Astrocyte (in vitro differentiated cells and primary cell): ENCODE measurements around the gene MYADML2.

Experiments
- EZH2 ChIP-seq: IDR thresholded peaks from 2 replicates; pipeline ENCODE4 v1.6.1; 2012; ENCODE audit warnings: mild to moderate bottlenecking, low read length, inconsistent platforms; ENCODE audit not compliant: insufficient read depth
- TF ChIP-seq, protein P1 (sequence below): IDR thresholded peaks from 2 replicates; pipeline ENCODE4 v1.5.1; 2011; ENCODE audit warnings: low read depth, mild to moderate bottlenecking, inconsistent platforms, low read length, moderate library complexity; ENCODE audit not compliant: insufficient read depth

GRCh38 chr17:81907219-81908145, 39.6 kb downstream of the MYADML2 start:
- TF ChIP-seq, protein P1, sequence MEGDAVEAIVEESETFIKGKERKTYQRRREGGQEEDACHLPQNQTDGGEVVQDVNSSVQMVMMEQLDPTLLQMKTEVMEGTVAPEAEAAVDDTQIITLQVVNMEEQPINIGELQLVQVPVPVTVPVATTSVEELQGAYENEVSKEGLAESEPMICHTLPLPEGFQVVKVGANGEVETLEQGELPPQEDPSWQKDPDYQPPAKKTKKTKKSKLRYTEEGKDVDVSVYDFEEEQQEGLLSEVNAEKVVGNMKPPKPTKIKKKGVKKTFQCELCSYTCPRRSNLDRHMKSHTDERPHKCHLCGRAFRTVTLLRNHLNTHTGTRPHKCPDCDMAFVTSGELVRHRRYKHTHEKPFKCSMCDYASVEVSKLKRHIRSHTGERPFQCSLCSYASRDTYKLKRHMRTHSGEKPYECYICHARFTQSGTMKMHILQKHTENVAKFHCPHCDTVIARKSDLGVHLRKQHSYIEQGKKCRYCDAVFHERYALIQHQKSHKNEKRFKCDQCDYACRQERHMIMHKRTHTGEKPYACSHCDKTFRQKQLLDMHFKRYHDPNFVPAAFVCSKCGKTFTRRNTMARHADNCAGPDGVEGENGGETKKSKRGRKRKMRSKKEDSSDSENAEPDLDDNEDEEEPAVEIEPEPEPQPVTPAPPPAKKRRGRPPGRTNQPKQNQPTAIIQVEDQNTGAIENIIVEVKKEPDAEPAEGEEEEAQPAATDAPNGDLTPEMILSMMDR, result no peak
- no peak for TF ChIP-seq EZH2
